Activated naive CD4-positive, alpha-beta T cell treated with anti-CD3 and anti-CD28 coated beads, Interleukin-2, amount 10 ng/mL, durations not matched to agents 7 days and 5 days (primary cell): ENCODE results near the gene FOXO3.
"Not testable (repeated sequence)": the region's sequence is repeated elsewhere in the genome, so short reads cannot be mapped to it uniquely, and the experiment has no call there.

ENCODE experiments used
- CTCF ChIA-PET: fragments of 350-600 bp; sonication (Branson Sonifier 250); formaldehyde crosslinking; loops from one replicate; lab custom pipeline; 2021; ENCODE audit warnings: antibody characterized with exemption; lab: Charles Lee
- DNase-seq: peaks from one replicate; pipeline ENCODE4 v3.0.0-alpha.2; 2020
- H3K27ac Mint-ChIP-seq: one replicate; pipeline ENCODE4 v1.8.0; 2021; ENCODE audit warnings: mild to moderate bottlenecking, moderate library complexity, mixed read lengths
- H3K27me3 Mint-ChIP-seq: one replicate; pipeline ENCODE4 v1.8.0; 2021; ENCODE audit warnings: mild to moderate bottlenecking, mixed read lengths
- H3K36me3 Mint-ChIP-seq: one replicate; pipeline ENCODE4 v1.8.0; 2021; ENCODE audit warnings: mixed read lengths
- H3K4me1 Mint-ChIP-seq: one replicate; pipeline ENCODE4 v1.8.0; 2021; ENCODE audit warnings: mixed read lengths
- H3K4me3 Mint-ChIP-seq: one replicate; pipeline ENCODE4 v1.8.0; 2021; ENCODE audit warnings: mild to moderate bottlenecking, moderate library complexity, mixed read lengths
- H3K9me3 Mint-ChIP-seq: one replicate; pipeline ENCODE4 v1.8.0; 2021; ENCODE audit warnings: mixed read lengths

Gene FOXO3

DNA sequence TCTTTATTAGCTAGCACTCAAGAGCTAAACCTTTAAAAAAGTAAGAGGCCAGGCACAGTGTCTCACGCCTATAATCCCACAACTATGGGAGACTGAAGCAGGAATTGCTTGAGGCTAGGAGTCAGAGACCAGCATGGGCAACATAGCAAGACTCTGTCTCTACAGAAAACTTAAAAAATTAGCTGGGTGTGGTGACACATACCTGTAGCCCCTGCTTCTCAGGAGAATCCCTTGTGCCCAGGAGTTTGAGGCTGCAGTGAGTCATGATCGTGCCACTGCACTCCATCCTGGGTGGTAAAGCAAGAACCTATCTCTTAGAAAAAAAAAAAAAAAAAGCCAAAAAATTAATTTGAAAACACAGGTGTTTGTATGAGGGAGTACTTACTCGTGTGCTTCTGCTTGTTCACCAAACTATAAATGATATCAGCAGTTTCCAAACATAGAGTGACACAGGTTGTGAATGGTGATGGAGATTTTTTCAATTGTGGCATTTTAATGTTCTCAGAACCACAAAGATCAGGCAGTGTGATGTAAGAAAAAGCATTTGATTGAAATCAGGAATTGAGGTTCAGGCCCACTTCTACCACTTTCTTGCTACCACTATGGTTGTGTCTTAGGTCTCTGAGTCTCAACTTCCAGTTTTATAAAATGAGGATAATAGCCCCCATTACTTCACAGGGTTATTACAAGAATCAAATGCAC is 104.9 kb downstream of the FOXO3 start:
- Mint-ChIP-seq H3K4me1 (peaks cover 5% of the 10 kb centered on the region), H3K36me3 (peaks cover 13% of the 10 kb centered on the region), H3K9me3 (no peaks in the 10 kb centered on the region), H3K27me3 (no peaks in the 10 kb centered on the region), H3K4me3 (no peak overlapping the region), H3K27ac (no peak overlapping the region)
- CTCF ChIA-PET, result no interaction called here
- no peak for DNase-seq

DNA sequence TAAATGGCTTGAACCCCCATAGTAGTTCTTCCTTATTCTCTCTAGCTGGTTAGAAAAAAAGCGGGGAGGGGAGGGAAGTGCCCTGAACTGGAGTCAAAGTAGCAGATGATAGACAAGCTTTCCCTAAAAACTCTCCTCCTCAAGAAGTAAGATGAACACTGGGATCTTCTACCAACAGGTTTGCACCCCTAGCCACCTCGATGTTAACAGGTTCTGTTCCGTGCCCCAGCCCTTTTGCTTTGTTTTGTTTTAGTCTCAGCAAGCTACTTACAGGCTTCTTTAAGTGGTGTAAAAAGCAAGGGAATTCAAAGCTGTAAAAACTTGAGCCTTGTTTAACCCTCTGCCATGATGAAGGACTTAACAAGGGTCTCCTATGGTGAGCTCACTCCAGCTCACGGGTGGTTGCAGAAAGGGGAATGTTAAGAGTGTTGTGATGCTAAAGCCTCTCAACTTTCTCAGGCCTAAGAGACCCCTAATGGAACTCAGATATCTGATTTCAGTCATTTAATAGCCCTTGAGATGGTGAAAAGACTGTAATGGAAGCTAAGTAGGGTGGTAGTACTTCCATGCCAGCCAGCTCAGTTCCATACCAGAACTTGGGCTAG is 106.0 kb downstream of the FOXO3 start:
- H3K27me3 Mint-ChIP-seq, result no peaks in the 10 kb centered on the region
- H3K36me3 Mint-ChIP-seq, result peaks cover 13% of the 10 kb centered on the region
- peaks cover 5% of the 10 kb centered on the region for H3K4me1 Mint-ChIP-seq
- H3K4me3 Mint-ChIP-seq, result no peak overlapping the region
- H3K27ac Mint-ChIP-seq, result no peak overlapping the region
- no peak for DNase-seq
- CTCF ChIA-PET, result no interaction called here
- no peaks in the 10 kb centered on the region for H3K9me3 Mint-ChIP-seq

DNA sequence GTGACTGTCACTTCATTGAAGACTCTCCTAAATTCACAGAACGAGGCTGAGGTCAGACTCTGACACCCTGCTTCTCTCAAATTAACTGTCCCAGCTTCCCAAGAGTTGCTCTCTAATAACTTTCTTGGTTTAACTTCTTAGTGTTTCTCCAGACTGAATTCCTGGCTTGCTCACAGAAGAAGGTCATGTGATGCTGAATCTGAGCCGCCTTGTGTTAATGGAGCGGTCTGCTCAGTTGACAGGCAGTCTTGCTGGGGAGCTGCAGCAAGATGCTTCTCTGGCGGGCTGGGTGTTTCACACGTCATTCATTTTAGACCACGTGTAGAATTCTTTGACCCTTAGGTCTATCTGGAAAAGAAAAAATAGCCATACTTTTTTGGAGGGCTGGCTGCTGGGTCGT is 107.3 kb downstream of the FOXO3 start:
- Mint-ChIP-seq H3K4me1 (peaks cover 5% of the 10 kb centered on the region), H3K9me3 (no peaks in the 10 kb centered on the region)
- DNase-seq, result no peak

DNA sequence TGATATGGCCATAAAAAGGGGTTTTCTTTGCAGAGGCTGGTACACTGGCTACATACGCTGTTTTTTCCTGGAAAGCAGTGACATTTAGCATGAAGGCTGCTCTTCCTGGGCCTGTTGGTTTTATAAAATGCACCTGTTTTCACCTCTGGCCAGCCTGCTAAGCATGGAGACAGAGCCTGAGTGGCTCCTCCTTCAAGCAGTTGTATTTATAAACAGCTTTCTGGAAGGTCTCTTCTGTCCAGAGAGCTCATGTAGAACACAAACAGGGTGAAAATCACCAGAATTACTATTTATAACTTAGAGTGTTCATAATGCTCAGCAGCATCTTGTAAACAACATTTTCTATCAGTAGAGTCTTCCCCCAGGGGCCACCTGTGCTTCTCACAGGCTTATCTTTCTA is 109.0 kb downstream of the FOXO3 start:
- Mint-ChIP-seq H3K27ac (no peak overlapping the region), H3K4me1 (peaks cover 8% of the 10 kb centered on the region), H3K9me3 (no peaks in the 10 kb centered on the region), H3K4me3 (no peak overlapping the region), H3K27me3 (no peaks in the 10 kb centered on the region), H3K36me3 (peaks cover 11% of the 10 kb centered on the region)
- CTCF ChIA-PET, result no interaction called here
- DNase-seq, result no peak

More for the DNA sequence above, 107.3 kb downstream of the FOXO3 start:
- peaks cover 13% of the 10 kb centered on the region for H3K36me3 Mint-ChIP-seq
- H3K27ac Mint-ChIP-seq, result no peak overlapping the region
- CTCF ChIA-PET, result no interaction called here
- no peaks in the 10 kb centered on the region for H3K27me3 Mint-ChIP-seq
- H3K4me3 Mint-ChIP-seq, result no peak overlapping the region

DNA sequence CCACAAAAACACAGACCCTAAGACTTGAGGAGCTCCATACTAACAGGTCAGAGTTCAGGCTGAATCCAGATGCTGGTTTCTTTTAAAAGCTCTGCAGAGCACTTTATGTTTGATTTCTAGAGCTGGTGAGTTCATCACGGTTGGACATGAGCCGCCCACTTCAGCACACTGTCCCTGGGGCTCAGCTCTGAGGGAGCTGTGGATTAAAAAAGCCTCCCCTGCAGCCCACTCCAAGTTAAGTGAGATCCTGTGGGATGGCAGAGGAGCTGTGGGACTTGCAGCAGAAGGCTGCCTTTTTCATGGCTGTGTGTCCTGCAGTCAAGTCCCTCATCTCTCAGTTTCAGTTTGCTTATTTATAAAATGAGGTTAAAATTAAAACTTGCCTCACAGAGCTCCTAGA is 110.5 kb downstream of the FOXO3 start:
- Mint-ChIP-seq H3K4me1 (peaks cover 8% of the 10 kb centered on the region), H3K4me3 (no peak overlapping the region)

DNA sequence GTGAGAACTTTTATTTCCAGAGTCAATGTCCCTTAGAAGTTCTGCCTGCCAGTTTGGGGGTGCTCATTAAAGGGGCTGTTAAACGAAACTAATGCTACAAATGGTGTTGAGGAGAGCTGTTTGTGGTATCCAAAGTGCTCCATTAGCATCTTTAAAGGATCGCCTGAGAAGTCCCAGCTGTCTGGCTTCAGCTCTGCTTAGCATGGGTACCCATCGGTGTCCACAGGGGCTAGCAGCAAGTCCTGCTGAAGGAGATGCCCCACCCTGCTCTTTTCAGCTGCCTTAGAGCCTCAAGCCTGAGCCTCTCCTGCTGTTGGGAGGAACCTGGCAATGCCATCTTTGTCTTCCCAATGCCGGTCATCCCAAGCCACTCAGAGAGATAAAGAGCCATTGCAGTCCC is 111.1 kb downstream of the FOXO3 start:
- H3K4me3 Mint-ChIP-seq, result no peak overlapping the region
- CTCF ChIA-PET, result no interaction called here
- DNase-seq, result no peak
- H3K4me1 Mint-ChIP-seq, result peaks cover 6% of the 10 kb centered on the region
- H3K9me3 Mint-ChIP-seq, result no peaks in the 10 kb centered on the region
- peaks cover 3% of the 10 kb centered on the region for H3K36me3 Mint-ChIP-seq
- H3K27me3 Mint-ChIP-seq, result no peaks in the 10 kb centered on the region
- no peak overlapping the region for H3K27ac Mint-ChIP-seq

More for the DNA sequence above, 110.5 kb downstream of the FOXO3 start:
- H3K9me3 Mint-ChIP-seq, result no peaks in the 10 kb centered on the region
- no peak for DNase-seq
- CTCF ChIA-PET, result interaction anchor here (0.6 kb wide), 1 partner anchor 1532 kb away, joined by 3 read pairs; no protein-coding TSS in a partner anchor
- no peaks in the 10 kb centered on the region for H3K27me3 Mint-ChIP-seq
- H3K36me3 Mint-ChIP-seq, result peaks cover 6% of the 10 kb centered on the region
- H3K27ac Mint-ChIP-seq, result no peak overlapping the region

DNA sequence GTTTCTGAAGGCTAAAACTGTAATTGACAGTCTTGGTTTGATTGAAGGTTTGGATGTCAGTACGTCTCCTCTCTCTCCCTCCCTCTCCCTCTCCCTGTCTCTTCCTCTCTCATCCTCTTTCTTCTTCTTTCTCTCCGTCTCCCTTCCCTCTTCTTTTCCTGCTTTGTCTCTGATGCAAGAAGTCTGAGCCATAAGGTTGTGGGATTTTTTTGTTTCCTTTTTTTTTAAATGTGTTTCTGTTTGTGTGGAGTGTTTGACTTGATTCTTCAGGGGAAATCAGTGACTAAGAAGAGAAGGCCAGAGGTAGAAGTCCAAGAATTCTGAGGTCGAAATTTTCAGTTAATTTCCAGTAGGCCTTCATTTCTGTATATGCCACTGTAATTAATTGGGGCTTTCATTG is 111.9 kb downstream of the FOXO3 start:
- Mint-ChIP-seq H3K27me3 (no peaks in the 10 kb centered on the region), H3K27ac (no peak overlapping the region), H3K36me3 (no peaks in the 10 kb centered on the region), H3K4me3 (no peak overlapping the region), H3K9me3 (no peaks in the 10 kb centered on the region), H3K4me1 (peaks cover 6% of the 10 kb centered on the region)
- CTCF ChIA-PET, result no interaction called here
- DNase-seq, result no peak

DNA sequence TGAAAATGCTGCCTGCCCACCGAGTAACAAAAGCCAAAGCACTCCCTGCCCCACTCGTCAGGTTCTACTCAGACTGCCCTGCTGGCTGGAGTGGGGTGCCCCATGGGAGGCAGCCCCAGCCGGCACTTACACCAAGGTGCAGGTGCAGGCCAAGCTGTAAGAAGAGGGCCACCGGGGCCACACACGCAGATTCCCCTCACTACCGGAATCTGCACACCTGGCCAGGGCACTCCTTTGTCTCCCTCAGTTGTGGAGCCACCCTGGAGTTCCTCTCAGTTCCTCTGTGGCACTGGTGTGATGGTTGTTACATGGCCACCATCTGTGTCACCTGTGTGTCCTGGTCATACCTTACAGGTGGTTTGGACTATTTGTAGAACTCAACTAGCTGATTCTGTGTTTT is 112.4 kb downstream of the FOXO3 start:
- Mint-ChIP-seq H3K9me3 (no peaks in the 10 kb centered on the region), H3K4me1 (peaks cover 6% of the 10 kb centered on the region), H3K27me3 (no peaks in the 10 kb centered on the region), H3K27ac (no peak overlapping the region), H3K36me3 (no peaks in the 10 kb centered on the region), H3K4me3 (no peak overlapping the region)
- no peak for DNase-seq
- CTCF ChIA-PET, result no interaction called here

DNA sequence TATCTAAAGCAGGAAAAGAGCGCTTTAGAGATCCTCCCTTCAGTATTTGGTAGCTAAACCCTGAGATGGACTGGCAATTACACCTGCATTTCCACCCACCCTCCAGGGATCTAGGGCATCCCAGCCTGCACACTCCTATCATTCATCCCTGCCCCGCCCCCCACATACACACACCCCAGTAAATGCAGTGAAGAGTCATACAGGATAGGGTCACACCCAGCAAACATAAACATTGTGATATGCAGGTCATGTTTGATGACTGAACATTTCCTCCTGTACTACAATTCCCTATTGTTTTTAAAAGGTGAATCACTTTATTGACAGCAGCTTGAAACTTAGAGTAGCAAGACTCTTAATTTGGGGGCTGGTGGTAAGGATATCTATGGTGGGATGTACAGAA is 112.9 kb downstream of the FOXO3 start:
- H3K9me3 Mint-ChIP-seq, result no peaks in the 10 kb centered on the region
- H3K36me3 Mint-ChIP-seq, result no peaks in the 10 kb centered on the region
- DNase-seq, result no peak
- no peak overlapping the region for H3K27ac Mint-ChIP-seq
- no peaks in the 10 kb centered on the region for H3K27me3 Mint-ChIP-seq
- no peak overlapping the region for H3K4me3 Mint-ChIP-seq
- peaks cover 6% of the 10 kb centered on the region for H3K4me1 Mint-ChIP-seq
- CTCF ChIA-PET, result no interaction called here

DNA sequence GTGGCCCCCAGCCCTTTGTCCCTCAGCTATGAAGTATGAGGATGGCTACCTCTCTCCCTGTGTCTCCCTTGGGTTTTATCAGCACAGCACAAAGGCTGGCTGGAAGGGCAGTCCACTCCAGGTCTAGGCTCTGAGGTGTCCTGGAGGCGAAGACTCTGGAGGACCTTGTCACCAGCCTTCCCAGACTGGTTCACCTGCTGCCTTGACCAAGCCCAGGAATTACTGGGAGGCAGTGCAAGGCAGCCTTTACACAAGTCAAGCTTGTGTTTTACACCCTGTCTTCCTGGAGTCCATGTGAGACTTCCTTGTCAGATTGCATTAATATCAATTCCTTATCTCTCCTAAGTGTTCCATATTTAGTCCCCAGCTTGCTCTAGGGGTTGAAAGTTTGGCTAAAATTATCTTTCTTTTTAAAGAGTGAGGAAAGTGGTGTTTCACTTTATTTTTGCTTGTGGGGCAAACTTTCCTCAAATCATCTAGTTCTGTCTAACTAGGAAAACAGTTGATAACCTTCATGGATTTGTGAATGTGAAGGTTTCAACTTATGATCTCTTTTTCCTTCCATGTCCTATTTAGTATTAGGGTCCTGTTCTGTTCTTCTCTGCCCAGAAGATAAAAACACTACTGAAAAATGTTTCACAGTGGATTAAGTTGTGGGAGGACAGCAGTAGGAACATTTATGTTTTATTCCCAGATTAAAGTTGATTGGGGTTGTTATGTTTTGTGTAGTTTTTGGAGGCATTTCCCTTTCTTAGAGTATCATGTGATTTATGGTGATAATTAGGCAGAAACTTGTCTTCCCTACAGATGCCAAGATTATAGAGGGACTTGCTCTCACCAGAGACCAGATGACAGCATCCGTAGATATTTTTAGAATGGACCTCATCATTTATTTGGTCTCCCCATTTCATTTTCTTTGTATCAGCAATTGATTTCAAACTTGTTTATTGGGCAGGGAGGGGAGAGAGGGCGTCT is 114.8 kb downstream of the FOXO3 start:
- no peaks in the 10 kb centered on the region for H3K9me3 Mint-ChIP-seq
- peaks cover 4% of the 10 kb centered on the region for H3K4me1 Mint-ChIP-seq
- H3K27ac Mint-ChIP-seq, result no peak overlapping the region
- no peaks in the 10 kb centered on the region for H3K27me3 Mint-ChIP-seq
- peaks cover 5% of the 10 kb centered on the region for H3K36me3 Mint-ChIP-seq
- CTCF ChIA-PET, result no interaction called here
- DNase-seq, result no peak
- H3K4me3 Mint-ChIP-seq, result no peak overlapping the region

DNA sequence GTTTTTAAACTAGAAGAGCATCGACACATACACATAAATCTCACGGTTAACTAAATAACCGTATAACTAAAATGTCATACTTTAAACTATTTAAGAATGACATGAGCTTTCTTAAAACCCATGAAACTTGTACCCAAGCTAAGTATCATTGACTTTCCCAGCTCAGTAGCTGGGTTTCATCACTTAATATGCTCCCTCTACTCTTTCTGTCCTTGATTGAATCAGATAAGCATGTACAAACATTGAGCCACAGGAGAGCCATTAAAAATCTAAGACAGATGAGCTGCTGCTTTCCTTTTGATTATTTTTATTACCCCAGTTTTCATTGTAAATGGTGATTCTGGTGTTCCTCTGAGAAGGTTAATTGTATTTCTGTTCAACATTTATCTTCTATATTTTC is 115.8 kb downstream of the FOXO3 start:
- DNase-seq, result no peak
- Mint-ChIP-seq H3K27ac (no peak overlapping the region), H3K4me1 (peaks cover 4% of the 10 kb centered on the region), H3K27me3 (no peaks in the 10 kb centered on the region), H3K4me3 (no peak overlapping the region), H3K9me3 (no peaks in the 10 kb centered on the region), H3K36me3 (peaks cover 5% of the 10 kb centered on the region)
- CTCF ChIA-PET, result no interaction called here

DNA sequence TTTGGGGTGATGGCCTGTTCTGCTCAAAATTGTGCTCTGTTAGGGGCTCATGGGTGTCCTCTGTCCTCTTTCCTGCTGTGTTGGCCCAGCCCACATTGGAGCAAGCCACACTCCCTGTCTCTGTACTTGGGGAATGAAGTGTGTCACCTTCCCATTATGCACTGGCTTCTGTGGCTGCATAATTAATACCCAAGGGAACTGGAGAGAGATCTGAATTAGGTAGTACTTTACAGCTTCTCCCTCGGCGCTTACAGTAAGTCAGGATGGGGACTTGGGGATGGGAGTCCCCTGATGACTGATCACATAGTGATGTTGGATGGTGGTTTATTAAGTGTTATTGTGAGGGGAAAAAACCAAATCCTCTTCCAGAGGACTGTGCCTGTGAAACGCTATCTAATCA is 116.6 kb downstream of the FOXO3 start:
- DNase-seq, result no peak
- H3K9me3 Mint-ChIP-seq, result no peaks in the 10 kb centered on the region
- H3K4me3 Mint-ChIP-seq, result no peak overlapping the region
- no peaks in the 10 kb centered on the region for H3K27me3 Mint-ChIP-seq
- peaks cover 5% of the 10 kb centered on the region for H3K36me3 Mint-ChIP-seq
- no peak overlapping the region for H3K27ac Mint-ChIP-seq
- CTCF ChIA-PET, result no interaction called here
- H3K4me1 Mint-ChIP-seq, result peaks cover 4% of the 10 kb centered on the region

DNA sequence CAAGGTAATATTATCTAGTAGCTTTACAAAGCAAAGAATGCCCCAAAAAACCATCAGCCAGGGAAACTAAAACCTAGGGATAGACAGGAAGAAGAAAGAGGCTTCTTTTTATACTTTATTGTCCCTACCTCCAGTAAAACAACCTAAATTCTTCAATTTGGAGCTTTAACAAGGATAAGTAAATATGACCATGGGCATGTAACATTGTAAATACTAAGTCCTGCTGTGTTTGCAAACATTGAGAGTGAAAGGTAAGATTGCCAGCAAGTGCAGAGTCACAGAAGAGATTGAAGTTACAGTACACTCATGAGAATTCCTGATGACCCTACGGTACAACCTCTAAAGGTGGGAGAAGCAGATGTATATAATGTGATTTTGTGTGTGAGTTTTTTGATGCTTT is 117.2 kb downstream of the FOXO3 start:
- Mint-ChIP-seq H3K9me3 (no peaks in the 10 kb centered on the region), H3K27me3 (no peaks in the 10 kb centered on the region), H3K27ac (no peak overlapping the region), H3K36me3 (peaks cover 5% of the 10 kb centered on the region), H3K4me1 (peaks cover 4% of the 10 kb centered on the region), H3K4me3 (no peak overlapping the region)
- CTCF ChIA-PET, result no interaction called here
- no peak for DNase-seq

DNA sequence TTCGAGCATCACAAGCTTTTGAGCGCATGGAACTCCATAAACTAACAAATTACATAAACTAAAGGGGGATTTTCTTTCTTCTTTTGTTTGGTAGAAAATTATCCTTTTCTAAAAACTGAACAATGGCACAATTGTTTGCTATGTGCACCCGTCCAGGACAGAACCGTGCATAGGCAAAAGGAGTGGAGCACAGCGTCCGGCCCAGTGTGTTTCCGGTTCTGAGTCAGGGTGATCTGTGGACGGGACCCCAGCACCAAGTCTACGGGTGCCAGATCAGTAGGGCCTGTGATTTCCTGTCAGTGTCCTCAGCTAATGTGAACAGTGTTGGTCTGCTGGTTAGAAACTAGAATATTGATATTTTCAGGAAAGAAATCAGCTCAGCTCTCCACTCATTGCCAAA is 119.6 kb downstream of the FOXO3 start:
- H3K4me3 Mint-ChIP-seq, CTCF ChIA-PET, H3K27ac Mint-ChIP-seq, H3K36me3 Mint-ChIP-seq, DNase-seq, H3K9me3 Mint-ChIP-seq, H3K4me1 Mint-ChIP-seq, H3K27me3 Mint-ChIP-seq: not testable (repeated sequence)
